ENCODE measurements around the gene POC5.

DNA sequence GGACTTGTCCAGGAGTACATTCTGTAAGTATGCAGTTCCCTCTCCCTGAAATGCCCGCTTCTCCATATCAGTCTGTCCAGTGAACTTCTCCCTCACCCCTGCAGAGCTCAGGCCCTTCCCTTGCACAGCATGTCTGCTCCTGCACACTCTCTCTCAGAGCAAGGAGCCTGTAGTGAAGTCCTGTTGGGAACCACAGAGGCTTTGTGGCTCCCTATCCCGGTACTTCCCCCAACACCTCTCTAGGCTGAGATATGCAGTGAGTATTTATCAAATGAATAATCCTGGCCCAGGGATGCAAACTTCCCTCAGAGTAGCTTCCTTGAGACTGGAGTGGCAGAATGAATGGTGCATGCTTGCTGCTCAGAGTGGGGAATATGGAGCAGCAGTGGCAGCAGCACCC, 48.8 kb downstream of the POC5 start:
- TF ChIP-seq, protein P1, sequence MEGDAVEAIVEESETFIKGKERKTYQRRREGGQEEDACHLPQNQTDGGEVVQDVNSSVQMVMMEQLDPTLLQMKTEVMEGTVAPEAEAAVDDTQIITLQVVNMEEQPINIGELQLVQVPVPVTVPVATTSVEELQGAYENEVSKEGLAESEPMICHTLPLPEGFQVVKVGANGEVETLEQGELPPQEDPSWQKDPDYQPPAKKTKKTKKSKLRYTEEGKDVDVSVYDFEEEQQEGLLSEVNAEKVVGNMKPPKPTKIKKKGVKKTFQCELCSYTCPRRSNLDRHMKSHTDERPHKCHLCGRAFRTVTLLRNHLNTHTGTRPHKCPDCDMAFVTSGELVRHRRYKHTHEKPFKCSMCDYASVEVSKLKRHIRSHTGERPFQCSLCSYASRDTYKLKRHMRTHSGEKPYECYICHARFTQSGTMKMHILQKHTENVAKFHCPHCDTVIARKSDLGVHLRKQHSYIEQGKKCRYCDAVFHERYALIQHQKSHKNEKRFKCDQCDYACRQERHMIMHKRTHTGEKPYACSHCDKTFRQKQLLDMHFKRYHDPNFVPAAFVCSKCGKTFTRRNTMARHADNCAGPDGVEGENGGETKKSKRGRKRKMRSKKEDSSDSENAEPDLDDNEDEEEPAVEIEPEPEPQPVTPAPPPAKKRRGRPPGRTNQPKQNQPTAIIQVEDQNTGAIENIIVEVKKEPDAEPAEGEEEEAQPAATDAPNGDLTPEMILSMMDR (IDR thresholded peaks at IDR 0.05; ENCODE audit: borderline replicate concordance, extremely low read depth, low read length, poor library complexity, severe bottlenecking), result no peak
- no peak for TF ChIP-seq EZH2 (IDR thresholded peaks at IDR 0.05; ENCODE audit: borderline replicate concordance, low read depth, low read length, severe bottlenecking)

Measured in DND-41 (cell line).